ENCODE measurements around the gene MSTO1.

DNA sequence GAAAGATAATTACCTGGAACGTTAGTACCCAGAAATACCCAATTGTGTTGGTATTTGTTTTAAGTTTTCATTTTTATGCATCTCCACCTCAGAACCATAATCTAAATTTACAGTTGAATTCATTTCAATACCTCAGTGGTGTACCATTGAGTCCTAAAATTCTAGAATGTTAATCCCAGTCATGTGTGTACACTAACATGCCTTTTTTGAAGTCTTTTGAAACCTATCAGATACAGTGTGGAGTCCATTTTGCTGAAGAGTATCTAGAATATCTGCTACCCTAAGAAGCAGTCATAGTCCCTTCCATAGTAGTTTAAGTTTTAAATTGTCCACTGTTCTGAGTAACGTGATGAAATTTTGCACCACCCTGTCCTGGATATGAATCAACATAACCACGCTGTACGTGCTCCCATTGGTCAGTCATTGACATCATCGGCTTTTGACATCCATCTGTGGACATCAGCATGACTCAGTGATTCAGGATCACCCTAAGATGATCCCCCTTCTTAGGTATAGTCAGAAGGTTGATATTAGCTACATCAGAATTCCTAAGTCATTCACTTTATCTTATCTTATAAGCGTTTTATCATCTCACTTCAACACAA is 39.9 kb upstream of the MSTO1 start:
- TF ChIP-seq CTCF (conservative IDR thresholded peaks at IDR 0.05; ENCODE audit: low read depth, low read length) (no peak), EZH2 (IDR thresholded peaks at IDR 0.05; ENCODE audit: borderline replicate concordance, low read depth, low read length, poor library complexity, severe bottlenecking) (no peak)
